ENCODE measurements around the gene SPTBN4. TPM values are rescaled to one million over a fixed set of nuclear protein-coding genes. Genes with fewer than 3 reads are reported as not detected.

Gene SPTBN4
- total and polyA plus RNA-seq, 2 experiments from 2014 or later, result 0.67 to 1.3 TPM

DNA sequence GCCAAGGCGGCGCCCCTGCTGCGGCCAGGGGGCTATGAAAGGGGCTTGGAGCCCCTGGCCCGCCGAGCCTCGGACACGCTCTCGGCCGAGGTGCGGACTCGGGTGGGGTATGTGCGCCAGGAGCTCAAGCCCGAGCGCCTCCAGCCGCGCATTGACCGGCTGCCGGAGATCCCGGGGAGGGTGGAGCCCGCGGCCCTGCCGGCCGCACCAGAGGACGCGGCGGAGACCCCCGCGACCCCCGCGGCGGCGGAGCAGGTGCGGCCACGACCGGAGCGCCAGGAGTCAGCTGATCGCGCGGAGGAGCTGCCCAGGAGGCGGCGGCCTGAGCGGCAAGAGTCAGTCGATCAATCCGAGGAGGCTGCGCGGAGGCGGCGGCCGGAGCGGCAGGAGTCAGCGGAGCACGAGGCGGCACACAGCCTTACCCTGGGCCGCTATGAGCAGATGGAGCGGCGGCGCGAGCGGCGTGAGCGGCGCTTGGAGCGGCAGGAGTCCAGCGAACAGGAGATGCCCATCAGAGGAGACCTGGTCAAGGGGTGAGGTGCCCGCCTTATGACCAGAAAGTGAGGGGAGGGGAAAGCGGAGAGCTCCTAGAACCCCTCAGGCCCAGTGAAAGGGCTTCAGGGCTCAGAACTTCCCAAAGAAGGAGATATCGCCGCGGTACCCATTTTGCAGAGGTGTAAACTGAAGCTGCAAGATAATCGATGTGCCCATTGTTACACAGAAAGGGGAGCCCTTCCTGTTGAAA lies 101.1 kb downstream of the SPTBN4 start:
- H3K4me3 ChIP-seq, result no peak overlapping the region
- H3K4me2 ChIP-seq, result peak overlapping the region; percentile 76
- 8% methylated on average over 69 of the region's 70 CpGs for WGBS (ENCODE audit: low lambda C conversion rate, missing lambda C conversion rate)
- H3K79me2 ChIP-seq, result no peaks in the 10 kb centered on the region
- no peaks in the 10 kb centered on the region for H3K36me3 ChIP-seq (replicated peaks; ENCODE audit: insufficient read depth, low read depth)
- H3K4me1 ChIP-seq (ENCODE audit: insufficient read depth), result no peaks in the 10 kb centered on the region
- peaks cover 58% of the 10 kb centered on the region for H3K27me3 ChIP-seq
- no peaks in the 10 kb centered on the region for H4K20me1 ChIP-seq (ENCODE audit: insufficient read depth, poor library complexity, severe bottlenecking)
- H3K9me3 ChIP-seq (ENCODE audit: low read depth), result no peaks in the 10 kb centered on the region
- DNase-seq (ENCODE audit: low spot score), result no peak
- no peak overlapping the region for H3K27ac ChIP-seq
- H2AFZ ChIP-seq, result peak overlapping the region; percentile 45
- TF ChIP-seq, protein P1, sequence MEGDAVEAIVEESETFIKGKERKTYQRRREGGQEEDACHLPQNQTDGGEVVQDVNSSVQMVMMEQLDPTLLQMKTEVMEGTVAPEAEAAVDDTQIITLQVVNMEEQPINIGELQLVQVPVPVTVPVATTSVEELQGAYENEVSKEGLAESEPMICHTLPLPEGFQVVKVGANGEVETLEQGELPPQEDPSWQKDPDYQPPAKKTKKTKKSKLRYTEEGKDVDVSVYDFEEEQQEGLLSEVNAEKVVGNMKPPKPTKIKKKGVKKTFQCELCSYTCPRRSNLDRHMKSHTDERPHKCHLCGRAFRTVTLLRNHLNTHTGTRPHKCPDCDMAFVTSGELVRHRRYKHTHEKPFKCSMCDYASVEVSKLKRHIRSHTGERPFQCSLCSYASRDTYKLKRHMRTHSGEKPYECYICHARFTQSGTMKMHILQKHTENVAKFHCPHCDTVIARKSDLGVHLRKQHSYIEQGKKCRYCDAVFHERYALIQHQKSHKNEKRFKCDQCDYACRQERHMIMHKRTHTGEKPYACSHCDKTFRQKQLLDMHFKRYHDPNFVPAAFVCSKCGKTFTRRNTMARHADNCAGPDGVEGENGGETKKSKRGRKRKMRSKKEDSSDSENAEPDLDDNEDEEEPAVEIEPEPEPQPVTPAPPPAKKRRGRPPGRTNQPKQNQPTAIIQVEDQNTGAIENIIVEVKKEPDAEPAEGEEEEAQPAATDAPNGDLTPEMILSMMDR (IDR thresholded peaks at IDR 0.05; ENCODE audit: poor library complexity), result no peak
- TF ChIP-seq EZH2 (IDR thresholded peaks at IDR 0.05; ENCODE audit: borderline replicate concordance), result peak; percentile 90
- no peaks in the 10 kb centered on the region for H3K9me2 ChIP-seq (replicated peaks; ENCODE audit: insufficient read depth)

DNA sequence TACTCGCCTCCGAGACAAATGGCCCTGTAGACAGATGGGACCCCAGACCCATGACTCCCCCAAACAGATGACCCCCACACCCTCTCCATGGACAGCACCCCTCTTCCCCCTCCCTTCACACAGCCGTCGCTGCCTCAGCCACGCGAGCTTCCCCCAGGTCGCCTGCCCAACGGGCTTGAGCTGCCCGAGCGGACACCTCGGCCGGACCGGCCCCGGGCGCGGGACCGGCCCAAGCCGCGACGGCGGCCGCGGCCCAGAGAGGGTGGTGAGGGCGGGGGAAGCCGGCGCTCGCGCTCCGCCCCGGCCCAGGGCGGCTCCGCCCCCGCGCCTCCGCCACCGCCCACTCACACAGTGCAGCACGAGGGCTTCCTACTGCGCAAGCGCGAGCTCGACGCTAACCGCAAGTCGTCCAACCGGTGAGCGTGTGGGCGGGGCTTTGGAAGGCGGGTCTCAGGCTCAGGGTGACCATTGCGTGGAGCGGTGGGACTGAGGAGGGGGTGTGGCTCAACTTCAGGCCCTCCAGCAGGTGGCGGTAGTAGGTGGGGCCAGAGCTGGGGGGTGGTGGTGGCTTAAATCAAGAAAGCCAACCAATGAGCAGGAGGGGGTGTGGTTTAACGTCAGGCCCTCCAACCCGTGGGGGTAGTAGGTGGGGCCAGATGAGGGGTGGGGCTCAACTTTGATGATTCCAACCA lies 103.7 kb downstream of the SPTBN4 start:
- peaks cover 42% of the 10 kb centered on the region for H3K27me3 ChIP-seq
- no peaks in the 10 kb centered on the region for H3K79me2 ChIP-seq
- H3K9me3 ChIP-seq (ENCODE audit: low read depth), result no peaks in the 10 kb centered on the region
- no peak overlapping the region for H3K27ac ChIP-seq
- no peak overlapping the region for H3K4me3 ChIP-seq
- WGBS (ENCODE audit: low lambda C conversion rate, missing lambda C conversion rate), result 3% methylated on average over 31 of the region's 53 CpGs
- DNase-seq (ENCODE audit: low spot score), result peak; percentile 100
- TF ChIP-seq EZH2phosphoT487 (IDR thresholded peaks at IDR 0.05; ENCODE audit: low read depth, severe bottlenecking, unreplicated experiment) (no peak), EZH2 (IDR thresholded peaks at IDR 0.05; ENCODE audit: borderline replicate concordance) (no peak)
- TF ChIP-seq, protein P1 (IDR thresholded peaks at IDR 0.05; ENCODE audit: poor library complexity), result no peak
- H3K4me2 ChIP-seq, result peak overlapping the region; percentile 82
- H3K4me1 ChIP-seq (ENCODE audit: insufficient read depth), result no peaks in the 10 kb centered on the region
- H3K36me3 ChIP-seq (replicated peaks; ENCODE audit: insufficient read depth, low read depth), result no peaks in the 10 kb centered on the region
- no peaks in the 10 kb centered on the region for H4K20me1 ChIP-seq (ENCODE audit: insufficient read depth, poor library complexity, severe bottlenecking)
- no peaks in the 10 kb centered on the region for H3K9me2 ChIP-seq (replicated peaks; ENCODE audit: insufficient read depth)
- peak overlapping the region; percentile 44 for H2AFZ ChIP-seq

DNA sequence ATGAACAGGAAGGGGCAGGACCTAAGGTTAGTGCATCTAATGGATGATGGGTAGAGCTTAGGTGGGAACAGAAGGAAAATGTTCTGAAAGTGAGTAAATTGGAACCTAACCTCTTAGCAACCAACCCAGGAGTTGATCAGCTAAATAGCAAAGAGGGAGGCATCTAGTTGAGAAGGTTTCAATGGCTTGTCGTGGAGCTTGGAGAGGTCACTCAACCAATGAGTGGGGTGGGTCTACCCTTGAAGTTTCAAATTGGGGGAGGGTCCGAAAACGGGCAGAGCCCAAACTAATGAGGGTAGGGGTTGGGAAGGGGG lies 104.2 kb downstream of the SPTBN4 start:
- WGBS (ENCODE audit: low lambda C conversion rate, missing lambda C conversion rate), result 45% methylated on average over 3 of the region's 3 CpGs
- Histone ChIP-seq H3K4me2 (peak overlapping the region; percentile 82), H2AFZ (no peak overlapping the region)

More for the DNA sequence above, 104.2 kb downstream of the SPTBN4 start:
- Histone ChIP-seq H3K79me2 (no peaks in the 10 kb centered on the region), H3K4me3 (no peak overlapping the region), H3K27ac (no peak overlapping the region), H4K20me1 (ENCODE audit: insufficient read depth, poor library complexity, severe bottlenecking) (no peaks in the 10 kb centered on the region), H3K36me3 (replicated peaks; ENCODE audit: insufficient read depth, low read depth) (no peaks in the 10 kb centered on the region), H3K9me2 (replicated peaks; ENCODE audit: insufficient read depth) (no peaks in the 10 kb centered on the region), H3K4me1 (ENCODE audit: insufficient read depth) (no peaks in the 10 kb centered on the region), H3K9me3 (ENCODE audit: low read depth) (no peaks in the 10 kb centered on the region), H3K27me3 (peaks cover 37% of the 10 kb centered on the region)
- no peak for DNase-seq (ENCODE audit: low spot score)
- no peak for TF ChIP-seq EZH2phosphoT487 (IDR thresholded peaks at IDR 0.05; ENCODE audit: low read depth, severe bottlenecking, unreplicated experiment)
- TF ChIP-seq EZH2 (IDR thresholded peaks at IDR 0.05; ENCODE audit: borderline replicate concordance), result no peak
- TF ChIP-seq, protein P1 (IDR thresholded peaks at IDR 0.05; ENCODE audit: poor library complexity), result no peak
